GM12872 (cell line): ENCODE data around the gene PSME4.

ENCODE experiments used
- TF ChIP-seq, protein P1 (sequence below): IDR thresholded peaks from 3 replicates; pipeline ENCODE4 v1.5.1; 2011; ENCODE audit warnings: low read depth, mild to moderate bottlenecking, low read length, moderate library complexity; ENCODE audit not compliant: insufficient read depth

PSME4 gene

GRCh38 chr2:53840580-53840979, 130.2 kb downstream of the PSME4 start:
- TF ChIP-seq, protein P1, sequence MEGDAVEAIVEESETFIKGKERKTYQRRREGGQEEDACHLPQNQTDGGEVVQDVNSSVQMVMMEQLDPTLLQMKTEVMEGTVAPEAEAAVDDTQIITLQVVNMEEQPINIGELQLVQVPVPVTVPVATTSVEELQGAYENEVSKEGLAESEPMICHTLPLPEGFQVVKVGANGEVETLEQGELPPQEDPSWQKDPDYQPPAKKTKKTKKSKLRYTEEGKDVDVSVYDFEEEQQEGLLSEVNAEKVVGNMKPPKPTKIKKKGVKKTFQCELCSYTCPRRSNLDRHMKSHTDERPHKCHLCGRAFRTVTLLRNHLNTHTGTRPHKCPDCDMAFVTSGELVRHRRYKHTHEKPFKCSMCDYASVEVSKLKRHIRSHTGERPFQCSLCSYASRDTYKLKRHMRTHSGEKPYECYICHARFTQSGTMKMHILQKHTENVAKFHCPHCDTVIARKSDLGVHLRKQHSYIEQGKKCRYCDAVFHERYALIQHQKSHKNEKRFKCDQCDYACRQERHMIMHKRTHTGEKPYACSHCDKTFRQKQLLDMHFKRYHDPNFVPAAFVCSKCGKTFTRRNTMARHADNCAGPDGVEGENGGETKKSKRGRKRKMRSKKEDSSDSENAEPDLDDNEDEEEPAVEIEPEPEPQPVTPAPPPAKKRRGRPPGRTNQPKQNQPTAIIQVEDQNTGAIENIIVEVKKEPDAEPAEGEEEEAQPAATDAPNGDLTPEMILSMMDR: no peak

- TF ChIP-seq, protein P1: no peak
Measured at GRCh38 chr2:53829273-53829979, 141.4 kb downstream of the PSME4 start.

DNA sequence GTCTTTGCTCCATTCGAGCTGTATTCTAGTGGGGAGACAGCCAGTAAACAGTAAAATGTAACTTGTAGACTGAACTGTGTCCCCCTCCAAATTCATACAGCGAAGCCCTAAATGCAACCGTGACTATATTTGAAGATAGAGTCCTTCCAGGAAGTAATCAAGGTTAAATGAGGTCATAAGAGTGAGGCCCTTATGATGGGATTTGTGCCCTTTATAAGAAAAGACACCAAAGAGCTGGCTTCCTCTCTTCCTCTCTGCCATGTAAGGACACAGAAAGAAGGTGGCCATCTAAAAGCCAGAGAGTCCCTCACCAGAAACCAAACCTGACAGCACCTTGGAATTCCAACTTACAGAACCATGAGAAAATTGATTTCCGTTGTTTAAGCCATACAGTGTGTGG, 142.5 kb downstream of the PSME4 start:
- TF ChIP-seq, protein P1: no peak

DNA sequence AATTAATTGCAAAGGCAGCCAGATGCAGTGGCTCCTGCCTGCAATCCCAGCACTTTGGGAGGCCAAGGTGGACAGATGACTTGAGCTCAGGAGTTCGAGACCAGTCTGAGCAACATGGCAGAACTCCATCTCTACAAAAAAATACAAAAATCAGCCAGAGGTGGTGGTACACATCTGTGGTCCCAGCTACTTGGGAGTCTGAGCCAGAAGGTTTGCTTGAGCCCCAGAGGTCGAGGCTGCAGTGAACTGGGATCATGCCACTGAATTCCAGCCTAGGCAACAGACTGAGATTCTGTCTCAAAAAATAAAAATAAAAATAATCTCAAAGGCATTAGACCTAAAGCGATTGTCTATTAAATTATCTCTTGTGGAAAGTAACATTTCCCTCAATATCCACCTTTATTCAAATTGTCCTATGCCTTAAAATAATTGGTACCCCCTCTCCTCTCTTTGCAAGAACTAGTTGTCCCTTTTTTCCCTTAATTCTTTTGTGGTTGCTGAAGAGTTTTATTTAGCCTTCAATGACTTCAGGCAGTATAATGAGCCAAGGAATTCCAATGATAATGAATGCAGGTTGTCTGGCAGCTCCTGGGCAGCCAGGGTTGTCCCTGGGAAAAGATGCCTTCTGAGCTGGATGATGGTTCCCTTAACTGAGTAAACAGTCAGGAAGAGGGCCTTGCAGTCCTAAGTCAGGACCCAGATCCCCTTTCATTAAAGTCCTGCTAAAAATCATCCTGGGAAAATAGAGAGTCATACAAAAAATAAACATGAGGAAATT, 143.2 kb downstream of the PSME4 start:
- TF ChIP-seq, protein P1: no peak

DNA sequence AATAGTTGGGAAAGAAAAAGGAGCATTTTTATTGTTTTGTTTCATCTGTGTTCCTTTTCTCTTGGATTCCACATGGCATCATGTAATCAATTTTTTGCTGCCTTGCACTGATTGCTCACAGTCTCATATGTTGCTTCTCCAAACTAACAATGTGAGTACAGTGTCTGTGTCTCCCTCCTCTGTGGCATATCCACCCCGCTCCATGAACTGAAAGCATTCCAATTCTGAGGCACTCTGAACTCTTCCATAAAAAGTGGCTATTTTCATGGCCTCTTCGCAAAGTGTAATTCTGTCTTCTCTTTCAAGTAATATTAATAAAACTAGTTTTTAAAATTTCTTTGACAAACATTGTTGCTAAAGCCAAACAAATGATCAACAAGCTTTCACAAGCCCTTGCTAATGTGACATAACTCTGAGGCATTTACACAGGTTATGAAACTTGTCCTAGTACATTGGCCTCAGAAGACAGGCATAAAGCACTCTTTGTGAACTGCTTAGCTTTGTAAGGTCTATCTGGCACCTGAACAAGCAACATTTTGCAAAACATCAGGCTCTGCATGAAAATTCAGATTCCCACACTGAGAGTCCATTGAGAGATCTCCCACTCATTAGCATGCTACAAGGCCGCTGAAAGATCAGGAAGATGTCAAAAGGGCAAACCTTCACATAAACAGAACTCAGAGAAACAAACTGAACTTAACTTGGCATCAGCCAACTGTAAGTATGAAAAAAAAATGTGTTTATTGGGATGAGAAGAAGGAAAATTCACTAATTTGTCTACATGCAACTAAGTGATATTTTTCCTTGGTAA, 144.0 kb downstream of the PSME4 start:
- TF ChIP-seq, protein P1: no peak

GRCh38 chr2:53826030-53826410, 144.8 kb downstream of the PSME4 start:
- TF ChIP-seq, protein P1: no peak

DNA sequence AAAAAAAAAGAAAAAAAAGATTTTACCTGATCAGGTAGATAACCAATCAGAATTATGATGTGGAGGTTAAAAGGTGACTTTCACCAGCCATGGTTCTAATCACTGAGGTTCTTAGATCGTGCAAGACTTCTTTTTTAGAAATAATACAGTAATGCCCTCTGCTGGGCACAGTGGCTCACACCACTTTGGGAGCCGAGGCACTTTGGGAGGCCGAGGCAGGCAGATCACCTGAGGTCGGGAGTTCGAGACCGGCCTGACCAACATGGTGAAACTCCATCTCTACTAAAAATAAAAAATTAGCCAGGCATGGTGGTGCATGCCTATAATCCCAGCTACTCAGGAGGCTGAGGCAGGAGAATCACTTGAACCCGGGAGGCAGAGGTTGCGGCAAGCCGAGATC, 147.2 kb downstream of the PSME4 start:
- TF ChIP-seq, protein P1: peak; percentile 24; the same call in 1 of the 3 replicates
